ENCODE results near the gene TIMM8A.

TIMM8A gene

GRCh38 chrX:101385026-101385684 is 36.6 kb upstream of the TIMM8A start:
- Mint-ChIP-seq H3K9me3 (peaks cover 3% of the 10 kb centered on the region), H3K27me3 (ENCODE audit: low read depth) (peaks cover 4% of the 10 kb centered on the region), H3K4me3 (no peak overlapping the region), H3K4me1 (no peaks in the 10 kb centered on the region), H3K36me3 (ENCODE audit: low read depth) (no peaks in the 10 kb centered on the region), H3K27ac (no peak overlapping the region)
- no peak for TF ChIP-seq CTCF (IDR thresholded peaks at IDR 0.05; ENCODE audit: unreplicated experiment in 3 of 3)

- H3K27me3 Mint-ChIP-seq (ENCODE audit: low read depth): peaks cover 4% of the 10 kb centered on the region
- H3K4me1 Mint-ChIP-seq: no peaks in the 10 kb centered on the region
- TF ChIP-seq CTCF (IDR thresholded peaks at IDR 0.05; ENCODE audit: unreplicated experiment in 3 of 3): no peak
- H3K27ac Mint-ChIP-seq: no peak overlapping the region
- no peak overlapping the region for H3K4me3 Mint-ChIP-seq
- H3K9me3 Mint-ChIP-seq: peaks cover 8% of the 10 kb centered on the region
- no peaks in the 10 kb centered on the region for H3K36me3 Mint-ChIP-seq (ENCODE audit: low read depth)
Measured at GRCh38 chrX:101383679-101384205, 35.2 kb upstream of the TIMM8A start.

- H3K4me3 Mint-ChIP-seq: no peak overlapping the region
- no peak overlapping the region for H3K27ac Mint-ChIP-seq
- no peaks in the 10 kb centered on the region for H3K36me3 Mint-ChIP-seq (ENCODE audit: low read depth)
- TF ChIP-seq CTCF (IDR thresholded peaks at IDR 0.05; ENCODE audit: unreplicated experiment in 3 of 3): no peak
- peaks cover 12% of the 10 kb centered on the region for H3K9me3 Mint-ChIP-seq
- H3K27me3 Mint-ChIP-seq (ENCODE audit: low read depth): no peaks in the 10 kb centered on the region
- no peaks in the 10 kb centered on the region for H3K4me1 Mint-ChIP-seq
Measured at GRCh38 chrX:101377547-101377946, 29.0 kb upstream of the TIMM8A start.

GRCh38 chrX:101370888-101371504 is 22.5 kb upstream of the TIMM8A start:
- no peaks in the 10 kb centered on the region for H3K36me3 Mint-ChIP-seq (ENCODE audit: low read depth)
- no peaks in the 10 kb centered on the region for H3K27me3 Mint-ChIP-seq (ENCODE audit: low read depth)
- H3K4me1 Mint-ChIP-seq: no peaks in the 10 kb centered on the region
- no peak overlapping the region for H3K4me3 Mint-ChIP-seq
- no peak for TF ChIP-seq CTCF (IDR thresholded peaks at IDR 0.05; ENCODE audit: unreplicated experiment in 3 of 3)
- no peaks in the 10 kb centered on the region for H3K9me3 Mint-ChIP-seq
- H3K27ac Mint-ChIP-seq: peak overlapping the region; percentile 8 to 55 (median 11)

GRCh38 chrX:101369687-101370086 is 21.1 kb upstream of the TIMM8A start:
- TF ChIP-seq CTCF (IDR thresholded peaks at IDR 0.05; ENCODE audit: unreplicated experiment in 3 of 3): no peak
- Mint-ChIP-seq H3K9me3 (peaks cover 3% of the 10 kb centered on the region), H3K27ac (no peak overlapping the region), H3K36me3 (ENCODE audit: low read depth) (no peaks in the 10 kb centered on the region), H3K27me3 (ENCODE audit: low read depth) (no peaks in the 10 kb centered on the region), H3K4me1 (no peaks in the 10 kb centered on the region), H3K4me3 (no peak overlapping the region)

- Mint-ChIP-seq H3K27ac (no peak overlapping the region), H3K9me3 (peaks cover 3% of the 10 kb centered on the region), H3K27me3 (ENCODE audit: low read depth) (no peaks in the 10 kb centered on the region), H3K4me3 (no peak overlapping the region), H3K36me3 (ENCODE audit: low read depth) (no peaks in the 10 kb centered on the region), H3K4me1 (no peaks in the 10 kb centered on the region)
- TF ChIP-seq CTCF (IDR thresholded peaks at IDR 0.05; ENCODE audit: unreplicated experiment in 3 of 3): no peak
Measured at GRCh38 chrX:101368800-101369199, 20.3 kb upstream of the TIMM8A start.
